Stimulated activated CD8-positive, alpha-beta memory T cell treated with anti-CD3 and anti-CD28 coated beads, Interleukin-7, amount 100 ng/mL, for 1 hour (primary cell): ENCODE measurements around the gene OR2AK2.

Experiments used
- DNase-seq, 2 donors: peaks; one replicate each; pipeline ENCODE4 v3.0.0-alpha.2; 2020; ENCODE audit warnings: low read depth in 2 of 2

OR2AK2 gene

GRCh38 chr1:247964933-247965332, at the start of gene OR2AK2:
TSS of gene OR2AK2 (plus strand) at chr1:247965233. CDS start at chr1:247965377, 144 bp downstream.
- no peak for DNase-seq

GRCh38 chr1:247919952-247920351, 45.1 kb upstream of the OR2AK2 start, which contains the start of gene OR2T8:
TSS of gene OR2T8 (plus strand) at chr1:247920252. CDS start at chr1:247921018, 766 bp downstream.
- DNase-seq, result no peak

GRCh38 chr1:247923941-247924340, 41.1 kb upstream of the OR2AK2 start:
- DNase-seq, result no peak

- no peak for DNase-seq
Measured at GRCh38 chr1:247924868-247925267, 40.2 kb upstream of the OR2AK2 start, which contains the start of gene OR2AJ1. TSS of gene OR2AJ1 (plus strand) at chr1:247924889. CDS start at chr1:247933769, 8,880 bp downstream.

- DNase-seq, result no peak
Measured at GRCh38 chr1:247933989-247934388, 31.0 kb upstream of the OR2AK2 start.

- DNase-seq, result no peak
Measured at GRCh38 chr1:247935781-247936180, 29.3 kb upstream of the OR2AK2 start.

- no peak for DNase-seq
Measured at GRCh38 chr1:247936415-247936814, 28.6 kb upstream of the OR2AK2 start.

- DNase-seq, result peak; percentile 61 to 63
Measured at GRCh38 chr1:247936965-247937734, 27.9 kb upstream of the OR2AK2 start.

GRCh38 chr1:247942624-247943023, 22.4 kb upstream of the OR2AK2 start:
- DNase-seq, result no peak

- no peak for DNase-seq
Measured at GRCh38 chr1:247948558-247948957, 16.5 kb upstream of the OR2AK2 start, which contains the start of gene OR2L8. TSS of gene OR2L8 (plus strand) at chr1:247948858. CDS start at chr1:247948858, 0 bp downstream.

GRCh38 chr1:247953408-247953807, 11.6 kb upstream of the OR2AK2 start:
- DNase-seq, result no peak

GRCh38 chr1:247961791-247962190, 3.2 kb upstream of the OR2AK2 start:
- DNase-seq, result no peak

GRCh38 chr1:247962911-247963588, 2.0 kb upstream of the OR2AK2 start:
- DNase-seq, result no peak

- DNase-seq, result no peak
Measured at GRCh38 chr1:247966532-247967204, 1.6 kb downstream of the OR2AK2 start.

- no peak for DNase-seq
Measured at GRCh38 chr1:247992986-247993385, 28.0 kb downstream of the OR2AK2 start.

GRCh38 chr1:247998811-247999210, 33.8 kb downstream of the OR2AK2 start:
- no peak for DNase-seq

GRCh38 chr1:248000169-248000568, 35.1 kb downstream of the OR2AK2 start:
- no peak for DNase-seq

- DNase-seq, result no peak
Measured at GRCh38 chr1:248007778-248008177, 42.7 kb downstream of the OR2AK2 start.

- DNase-seq, result no peak
Measured at GRCh38 chr1:248009681-248010080, 44.6 kb downstream of the OR2AK2 start.

GRCh38 chr1:248013229-248013710, 48.2 kb downstream of the OR2AK2 start, which contains the start of gene OR2L5:
TSS of gene OR2L5 (plus strand) at chr1:248013660. CDS start at chr1:248021948, 8,288 bp downstream.
- no peak for DNase-seq

GRCh38 chr1:248015803-248016202, 50.8 kb downstream of the OR2AK2 start:
- DNase-seq, result no peak
